HEK293 (cell line): ENCODE results near the gene FAM210B.
A peak's percentile ranks its signal among the peaks of the same experiment; 100 is the strongest.

Source experiments
- CTCF ChIA-PET: fragments of 350-600 bp; formaldehyde crosslinking; extraction: SDS; loops from one replicate; lab custom pipeline; 2021; ENCODE audit warnings: antibody characterized with exemption; lab: Yijun Ruan, JAX
- POLR2A ChIA-PET: fragments of 300-600 bp; formaldehyde crosslinking; extraction: SDS; loops from one replicate; lab custom pipeline; 2020; ENCODE audit warnings: antibody characterized with exemption, inconsistent platforms; lab: Yijun Ruan, JAX
- H3K27ac ChIP-seq: fragments of 200-500 bp; sonication (Bioruptor generic); 2 replicates; pipeline ENCODE4 v1.5.1; 2014; ENCODE audit warnings: low read depth, low read length, control low read depth, inconsistent platforms; ENCODE audit errors: extremely low read depth
- H3K36me3 ChIP-seq, 2 experiments: fragments of 200-500 bp in 1 of 2; sonication (Bioruptor generic) in 1 of 2; 1 replicate in 1 of 2; 2 replicates in 1 of 2; pipeline ENCODE4 v1.5.1; 2014 to 2017; ENCODE audit warnings: inconsistent platforms in 2 of 2, low read length in 2 of 2; ENCODE audit not compliant: control insufficient read depth in 2 of 2, insufficient read depth in 1 of 2
- H3K4me1 ChIP-seq: fragments of 200-500 bp; sonication (Bioruptor generic); 2 replicates; pipeline ENCODE4 v1.5.1; 2014; ENCODE audit warnings: mild to moderate bottlenecking, low read length, inconsistent platforms; ENCODE audit not compliant: control insufficient read depth, insufficient read depth
- H3K4me3 ChIP-seq: 2 replicates; pipeline ENCODE4 v1.5.1; 2011; ENCODE audit warnings: low read depth, mild to moderate bottlenecking, control low read depth, low read length, moderate library complexity
- H3K9me3 ChIP-seq: fragments of 200-500 bp; sonication (Bioruptor generic); 2 replicates; pipeline ENCODE4 v1.5.1; 2014; ENCODE audit warnings: low read depth, low read length, inconsistent platforms; ENCODE audit not compliant: control insufficient read depth, insufficient read depth
- EGR2 ChIP-seq: fragments of 450-650 bp; formaldehyde crosslinking; IDR thresholded peaks from 2 replicates; pipeline ENCODE4 v1.5.1; 2016; ENCODE audit warnings: low read depth, missing biosample characterization, missing genetic modification characterization
- GLI2 ChIP-seq: fragments of 450-650 bp; formaldehyde crosslinking; IDR thresholded peaks from 2 replicates; pipeline ENCODE4; 2017; ENCODE audit warnings: missing biosample characterization, missing genetic modification characterization, low read depth, borderline replicate concordance
- IKZF3 ChIP-seq: fragments of 450-650 bp; IDR thresholded peaks from 2 replicates; pipeline ENCODE4 v1.5.0; 2018; ENCODE audit warnings: missing biosample characterization, mild to moderate bottlenecking, missing genetic modification characterization, moderate library complexity
- KLF16 ChIP-seq: fragments of 450-650 bp; formaldehyde crosslinking; IDR thresholded peaks from 2 replicates; pipeline ENCODE4 v1.5.1; 2017; ENCODE audit warnings: missing biosample characterization, missing genetic modification characterization
- SP7 ChIP-seq: fragments of 450-650 bp; formaldehyde crosslinking; IDR thresholded peaks from 2 replicates; pipeline ENCODE4 v1.5.1; 2016; ENCODE audit warnings: missing biosample characterization, missing genetic modification characterization
- ZBTB17 ChIP-seq: fragments of 450-650 bp; formaldehyde crosslinking; IDR thresholded peaks from 2 replicates; pipeline ENCODE4 v1.5.1; 2016; ENCODE audit warnings: missing biosample characterization, missing genetic modification characterization
- ZFHX2 ChIP-seq: fragments of 450-650 bp; formaldehyde crosslinking; conservative IDR thresholded peaks from 2 replicates; pipeline ENCODE4 v1.5.1; 2016; ENCODE audit warnings: missing biosample characterization, missing genetic modification characterization
- ZNF10 ChIP-seq: fragments of 450-650 bp; formaldehyde crosslinking; IDR thresholded peaks from 2 replicates; pipeline ENCODE4 v1.5.1; 2017; ENCODE audit warnings: missing biosample characterization, missing genetic modification characterization
- ZNF24 ChIP-seq: fragments of 450-650 bp; formaldehyde crosslinking; IDR thresholded peaks from 2 replicates; pipeline ENCODE4 v1.5.1; 2016; ENCODE audit warnings: missing biosample characterization, missing genetic modification characterization
- ZNF623 ChIP-seq: fragments of 450-650 bp; formaldehyde crosslinking; IDR thresholded peaks from 2 replicates; pipeline ENCODE4 v1.5.1; 2016; ENCODE audit warnings: missing biosample characterization, missing genetic modification characterization
- ZNF664 ChIP-seq: fragments of 450-650 bp; formaldehyde crosslinking; IDR thresholded peaks from 2 replicates; pipeline ENCODE4 v1.5.1; 2016; ENCODE audit warnings: missing biosample characterization, missing genetic modification characterization
- ZNF701 ChIP-seq: fragments of 450-650 bp; formaldehyde crosslinking; IDR thresholded peaks from 2 replicates; pipeline ENCODE4 v1.5.1; 2016; ENCODE audit warnings: missing biosample characterization, missing genetic modification characterization
- TF ChIP-seq, protein P1 (sequence below): fragments of 450-650 bp; formaldehyde crosslinking; IDR thresholded peaks from 2 replicates; pipeline ENCODE4 v1.5.1; 2016; ENCODE audit warnings: missing biosample characterization, missing genetic modification characterization
- TF ChIP-seq, protein P2 (sequence below): fragments of 450-650 bp; formaldehyde crosslinking; IDR thresholded peaks from 2 replicates; pipeline ENCODE4 v1.5.1; 2016; ENCODE audit warnings: missing biosample characterization, missing genetic modification characterization
- TF ChIP-seq, protein P3 (sequence below): fragments of 450-650 bp; formaldehyde crosslinking; IDR thresholded peaks from 2 replicates; pipeline ENCODE4 v1.5.1; 2016; ENCODE audit warnings: missing biosample characterization, missing genetic modification characterization
- TF ChIP-seq, protein P4 (sequence below): fragments of 450-650 bp; formaldehyde crosslinking; IDR thresholded peaks from 2 replicates; pipeline ENCODE4 v1.5.1; 2016; ENCODE audit warnings: missing biosample characterization, missing genetic modification characterization, low read depth
- TF ChIP-seq, protein P5 (sequence below): fragments of 450-650 bp; formaldehyde crosslinking; IDR thresholded peaks from 2 replicates; pipeline ENCODE4 v1.5.1; 2017; ENCODE audit warnings: missing biosample characterization, missing genetic modification characterization
- TF ChIP-seq, protein P6 (sequence below): fragments of 450-650 bp; formaldehyde crosslinking; IDR thresholded peaks from 2 replicates; pipeline ENCODE4 v1.5.1; 2016; ENCODE audit warnings: missing biosample characterization, missing genetic modification characterization, low read depth
- TF ChIP-seq, protein P7 (sequence below): fragments of 450-650 bp; IDR thresholded peaks from 2 replicates; pipeline ENCODE4 v1.5.1; 2018; ENCODE audit warnings: missing biosample characterization, missing genetic modification characterization

Gene FAM210B

DNA sequence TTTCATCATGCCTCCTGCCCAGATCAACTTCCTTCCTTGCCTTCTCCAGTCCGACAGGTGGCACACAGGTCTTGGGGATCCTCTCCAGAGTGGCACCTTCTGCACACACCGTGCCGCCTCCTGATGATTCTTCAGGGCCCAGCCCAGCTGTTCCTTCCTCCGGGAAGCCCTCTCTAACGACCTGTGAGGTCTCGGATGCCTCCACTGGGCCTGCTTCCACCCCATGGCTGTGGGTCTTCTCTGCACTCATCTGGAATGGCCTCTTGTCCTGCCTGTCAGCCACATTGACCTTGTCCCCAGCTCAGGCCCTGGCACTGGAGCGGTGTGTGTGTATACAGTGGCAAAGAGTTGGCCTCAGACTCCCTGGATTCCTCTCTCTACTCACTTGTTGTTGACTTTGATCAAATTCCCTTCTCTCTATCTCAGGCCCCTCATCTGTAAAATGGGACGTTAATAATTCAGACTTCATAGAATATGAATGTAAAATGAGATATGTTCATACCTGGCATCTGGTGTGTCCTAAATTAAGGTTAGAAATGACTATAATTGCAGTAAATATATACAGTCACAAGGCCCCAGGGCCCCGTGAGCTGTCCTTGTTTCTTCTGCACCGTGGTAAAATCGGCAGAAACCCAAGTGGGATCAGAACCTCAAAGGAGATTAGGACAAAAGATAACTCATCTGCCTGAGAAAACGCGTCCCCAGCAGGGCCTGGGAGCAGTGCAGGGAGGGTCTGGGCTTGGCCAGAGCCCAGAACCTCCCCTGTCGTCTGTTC, 1.5 kb downstream of the FAM210B start:
- no peaks in the 10 kb centered on the region for H3K4me1 ChIP-seq
- peak overlapping the region; percentile 65 for H3K4me3 ChIP-seq
- peaks cover 0 to 20% of the 10 kb centered on the region in 2 experiments; a peak in 2 of 3 replicates for H3K36me3 ChIP-seq
- TF ChIP-seq ZNF10 (tag by site-specific recombination) (peak; percentile 83), KLF16 (tag by site-specific recombination) (no peak), ZBTB17 (tag by site-specific recombination) (peak; percentile 49; the same call in 1 of the 2 replicates)
- TF ChIP-seq, protein P1, sequence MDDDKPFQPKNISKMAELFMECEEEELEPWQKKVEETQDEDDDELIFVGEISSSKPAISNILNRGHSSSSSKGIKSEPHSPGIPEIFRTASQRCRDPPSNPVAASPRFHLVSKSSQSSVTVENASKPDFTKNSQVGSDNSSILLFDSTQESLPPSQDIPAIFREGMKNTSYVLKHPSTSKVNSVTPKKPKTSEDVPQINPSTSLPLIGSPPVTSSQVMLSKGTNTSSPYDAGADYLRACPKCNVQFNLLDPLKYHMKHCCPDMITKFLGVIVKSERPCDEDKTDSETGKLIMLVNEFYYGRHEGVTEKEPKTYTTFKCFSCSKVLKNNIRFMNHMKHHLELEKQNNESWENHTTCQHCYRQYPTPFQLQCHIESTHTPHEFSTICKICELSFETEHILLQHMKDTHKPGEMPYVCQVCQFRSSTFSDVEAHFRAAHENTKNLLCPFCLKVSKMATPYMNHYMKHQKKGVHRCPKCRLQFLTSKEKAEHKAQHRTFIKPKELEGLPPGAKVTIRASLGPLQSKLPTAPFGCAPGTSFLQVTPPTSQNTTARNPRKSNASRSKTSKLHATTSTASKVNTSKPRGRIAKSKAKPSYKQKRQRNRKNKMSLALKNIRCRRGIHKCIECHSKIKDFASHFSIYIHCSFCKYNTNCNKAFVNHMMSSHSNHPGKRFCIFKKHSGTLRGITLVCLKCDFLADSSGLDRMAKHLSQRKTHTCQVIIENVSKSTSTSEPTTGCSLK (tag by site-specific recombination), result no peak
- TF ChIP-seq, protein P2, sequence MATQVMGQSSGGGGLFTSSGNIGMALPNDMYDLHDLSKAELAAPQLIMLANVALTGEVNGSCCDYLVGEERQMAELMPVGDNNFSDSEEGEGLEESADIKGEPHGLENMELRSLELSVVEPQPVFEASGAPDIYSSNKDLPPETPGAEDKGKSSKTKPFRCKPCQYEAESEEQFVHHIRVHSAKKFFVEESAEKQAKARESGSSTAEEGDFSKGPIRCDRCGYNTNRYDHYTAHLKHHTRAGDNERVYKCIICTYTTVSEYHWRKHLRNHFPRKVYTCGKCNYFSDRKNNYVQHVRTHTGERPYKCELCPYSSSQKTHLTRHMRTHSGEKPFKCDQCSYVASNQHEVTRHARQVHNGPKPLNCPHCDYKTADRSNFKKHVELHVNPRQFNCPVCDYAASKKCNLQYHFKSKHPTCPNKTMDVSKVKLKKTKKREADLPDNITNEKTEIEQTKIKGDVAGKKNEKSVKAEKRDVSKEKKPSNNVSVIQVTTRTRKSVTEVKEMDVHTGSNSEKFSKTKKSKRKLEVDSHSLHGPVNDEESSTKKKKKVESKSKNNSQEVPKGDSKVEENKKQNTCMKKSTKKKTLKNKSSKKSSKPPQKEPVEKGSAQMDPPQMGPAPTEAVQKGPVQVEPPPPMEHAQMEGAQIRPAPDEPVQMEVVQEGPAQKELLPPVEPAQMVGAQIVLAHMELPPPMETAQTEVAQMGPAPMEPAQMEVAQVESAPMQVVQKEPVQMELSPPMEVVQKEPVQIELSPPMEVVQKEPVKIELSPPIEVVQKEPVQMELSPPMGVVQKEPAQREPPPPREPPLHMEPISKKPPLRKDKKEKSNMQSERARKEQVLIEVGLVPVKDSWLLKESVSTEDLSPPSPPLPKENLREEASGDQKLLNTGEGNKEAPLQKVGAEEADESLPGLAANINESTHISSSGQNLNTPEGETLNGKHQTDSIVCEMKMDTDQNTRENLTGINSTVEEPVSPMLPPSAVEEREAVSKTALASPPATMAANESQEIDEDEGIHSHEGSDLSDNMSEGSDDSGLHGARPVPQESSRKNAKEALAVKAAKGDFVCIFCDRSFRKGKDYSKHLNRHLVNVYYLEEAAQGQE, result no peak
- TF ChIP-seq, protein P3, sequence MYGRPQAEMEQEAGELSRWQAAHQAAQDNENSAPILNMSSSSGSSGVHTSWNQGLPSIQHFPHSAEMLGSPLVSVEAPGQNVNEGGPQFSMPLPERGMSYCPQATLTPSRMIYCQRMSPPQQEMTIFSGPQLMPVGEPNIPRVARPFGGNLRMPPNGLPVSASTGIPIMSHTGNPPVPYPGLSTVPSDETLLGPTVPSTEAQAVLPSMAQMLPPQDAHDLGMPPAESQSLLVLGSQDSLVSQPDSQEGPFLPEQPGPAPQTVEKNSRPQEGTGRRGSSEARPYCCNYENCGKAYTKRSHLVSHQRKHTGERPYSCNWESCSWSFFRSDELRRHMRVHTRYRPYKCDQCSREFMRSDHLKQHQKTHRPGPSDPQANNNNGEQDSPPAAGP (tag by site-specific recombination), result 0 out of 2 replicates have a peak, but pooled peaks have one; percentile 50
- no peaks in the 10 kb centered on the region for H3K9me3 ChIP-seq
- CTCF ChIA-PET, result interaction anchor here (1.9 kb wide), 1 partner anchor 16 kb away, joined by 5 read pairs; no protein-coding TSS in a partner anchor
- no peak overlapping the region for H3K27ac ChIP-seq
- POLR2A ChIA-PET, result interaction anchor here (0.6 to 2.8 kb wide), 6 partner anchors 8 to 1680 kb away, joined by 3 to 31 read pairs (median 4); partner anchors contain the start of genes AURKA and CSTF1

DNA sequence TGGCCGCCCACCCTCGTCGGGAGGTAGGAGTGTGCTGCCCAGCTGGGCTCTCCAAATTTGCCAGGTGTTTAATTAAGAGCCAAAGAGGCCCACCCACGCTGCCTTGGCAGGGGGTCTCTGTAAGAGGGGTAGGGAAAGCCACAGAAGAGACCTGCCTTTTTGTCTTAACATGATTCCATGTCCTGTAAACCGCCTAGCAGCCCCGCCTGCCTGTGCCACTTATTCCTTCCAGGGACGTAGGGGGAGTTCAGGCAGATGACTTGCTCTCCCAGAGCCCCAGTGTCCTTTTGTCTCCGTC, 2.1 kb downstream of the FAM210B start:
- no peak overlapping the region for H3K4me3 ChIP-seq
- CTCF ChIA-PET, result interaction anchor here (1.9 kb wide), 1 partner anchor 17 kb away, joined by 5 read pairs; no protein-coding TSS in a partner anchor
- no peaks in the 10 kb centered on the region for H3K4me1 ChIP-seq
- no peaks in the 10 kb centered on the region for H3K9me3 ChIP-seq
- H3K36me3 ChIP-seq, result peaks cover 0 to 23% of the 10 kb centered on the region in 2 experiments; a peak in 2 of 3 replicates
- POLR2A ChIA-PET, result interaction anchor here (1.0 kb wide), 1 partner anchor 31 kb away, joined by 3 read pairs; the partner anchor contains the start of genes AURKA and CSTF1
- no peak overlapping the region for H3K27ac ChIP-seq
- TF ChIP-seq ZNF623 (tag by site-specific recombination), result no peak
- TF ChIP-seq SP7 (tag by site-specific recombination), result 0 out of 2 replicates have a peak, but pooled peaks have one; percentile 33
- peak; percentile 92 for TF ChIP-seq ZFHX2 (tag by site-specific recombination)
- TF ChIP-seq, protein P4, sequence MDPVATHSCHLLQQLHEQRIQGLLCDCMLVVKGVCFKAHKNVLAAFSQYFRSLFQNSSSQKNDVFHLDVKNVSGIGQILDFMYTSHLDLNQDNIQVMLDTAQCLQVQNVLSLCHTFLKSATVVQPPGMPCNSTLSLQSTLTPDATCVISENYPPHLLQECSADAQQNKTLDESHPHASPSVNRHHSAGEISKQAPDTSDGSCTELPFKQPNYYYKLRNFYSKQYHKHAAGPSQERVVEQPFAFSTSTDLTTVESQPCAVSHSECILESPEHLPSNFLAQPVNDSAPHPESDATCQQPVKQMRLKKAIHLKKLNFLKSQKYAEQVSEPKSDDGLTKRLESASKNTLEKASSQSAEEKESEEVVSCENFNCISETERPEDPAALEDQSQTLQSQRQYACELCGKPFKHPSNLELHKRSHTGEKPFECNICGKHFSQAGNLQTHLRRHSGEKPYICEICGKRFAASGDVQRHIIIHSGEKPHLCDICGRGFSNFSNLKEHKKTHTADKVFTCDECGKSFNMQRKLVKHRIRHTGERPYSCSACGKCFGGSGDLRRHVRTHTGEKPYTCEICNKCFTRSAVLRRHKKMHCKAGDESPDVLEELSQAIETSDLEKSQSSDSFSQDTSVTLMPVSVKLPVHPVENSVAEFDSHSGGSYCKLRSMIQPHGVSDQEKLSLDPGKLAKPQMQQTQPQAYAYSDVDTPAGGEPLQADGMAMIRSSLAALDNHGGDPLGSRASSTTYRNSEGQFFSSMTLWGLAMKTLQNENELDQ (tag by site-specific recombination), result no peak
- TF ChIP-seq, protein P5, sequence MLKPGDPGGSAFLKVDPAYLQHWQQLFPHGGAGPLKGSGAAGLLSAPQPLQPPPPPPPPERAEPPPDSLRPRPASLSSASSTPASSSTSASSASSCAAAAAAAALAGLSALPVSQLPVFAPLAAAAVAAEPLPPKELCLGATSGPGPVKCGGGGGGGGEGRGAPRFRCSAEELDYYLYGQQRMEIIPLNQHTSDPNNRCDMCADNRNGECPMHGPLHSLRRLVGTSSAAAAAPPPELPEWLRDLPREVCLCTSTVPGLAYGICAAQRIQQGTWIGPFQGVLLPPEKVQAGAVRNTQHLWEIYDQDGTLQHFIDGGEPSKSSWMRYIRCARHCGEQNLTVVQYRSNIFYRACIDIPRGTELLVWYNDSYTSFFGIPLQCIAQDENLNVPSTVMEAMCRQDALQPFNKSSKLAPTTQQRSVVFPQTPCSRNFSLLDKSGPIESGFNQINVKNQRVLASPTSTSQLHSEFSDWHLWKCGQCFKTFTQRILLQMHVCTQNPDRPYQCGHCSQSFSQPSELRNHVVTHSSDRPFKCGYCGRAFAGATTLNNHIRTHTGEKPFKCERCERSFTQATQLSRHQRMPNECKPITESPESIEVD (tag by site-specific recombination), result no peak
- TF ChIP-seq ZNF701 (tag by site-specific recombination), result no peak
- peak; percentile 88 for TF ChIP-seq EGR2
- TF ChIP-seq, protein P6, sequence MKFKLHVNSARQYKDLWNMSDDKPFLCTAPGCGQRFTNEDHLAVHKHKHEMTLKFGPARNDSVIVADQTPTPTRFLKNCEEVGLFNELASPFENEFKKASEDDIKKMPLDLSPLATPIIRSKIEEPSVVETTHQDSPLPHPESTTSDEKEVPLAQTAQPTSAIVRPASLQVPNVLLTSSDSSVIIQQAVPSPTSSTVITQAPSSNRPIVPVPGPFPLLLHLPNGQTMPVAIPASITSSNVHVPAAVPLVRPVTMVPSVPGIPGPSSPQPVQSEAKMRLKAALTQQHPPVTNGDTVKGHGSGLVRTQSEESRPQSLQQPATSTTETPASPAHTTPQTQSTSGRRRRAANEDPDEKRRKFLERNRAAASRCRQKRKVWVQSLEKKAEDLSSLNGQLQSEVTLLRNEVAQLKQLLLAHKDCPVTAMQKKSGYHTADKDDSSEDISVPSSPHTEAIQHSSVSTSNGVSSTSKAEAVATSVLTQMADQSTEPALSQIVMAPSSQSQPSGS, result no peak
- TF ChIP-seq, protein P7, sequence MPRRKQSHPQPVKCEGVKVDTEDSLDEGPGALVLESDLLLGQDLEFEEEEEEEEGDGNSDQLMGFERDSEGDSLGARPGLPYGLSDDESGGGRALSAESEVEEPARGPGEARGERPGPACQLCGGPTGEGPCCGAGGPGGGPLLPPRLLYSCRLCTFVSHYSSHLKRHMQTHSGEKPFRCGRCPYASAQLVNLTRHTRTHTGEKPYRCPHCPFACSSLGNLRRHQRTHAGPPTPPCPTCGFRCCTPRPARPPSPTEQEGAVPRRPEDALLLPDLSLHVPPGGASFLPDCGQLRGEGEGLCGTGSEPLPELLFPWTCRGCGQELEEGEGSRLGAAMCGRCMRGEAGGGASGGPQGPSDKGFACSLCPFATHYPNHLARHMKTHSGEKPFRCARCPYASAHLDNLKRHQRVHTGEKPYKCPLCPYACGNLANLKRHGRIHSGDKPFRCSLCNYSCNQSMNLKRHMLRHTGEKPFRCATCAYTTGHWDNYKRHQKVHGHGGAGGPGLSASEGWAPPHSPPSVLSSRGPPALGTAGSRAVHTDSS (tag by site-specific recombination), result no peak
- TF ChIP-seq GLI2, result no peak
- TF ChIP-seq ZNF664 (tag by site-specific recombination), result no peak
- no peak for TF ChIP-seq IKZF3 (tag by site-specific recombination)
- no peak for TF ChIP-seq ZNF24 (tag by site-specific recombination)
